Omental fat pad (tissue), 4 donors: ENCODE measurements around the gene SFT2D3. TPM values are rescaled to one million over a fixed set of nuclear protein-coding genes. Genes with fewer than 3 reads are reported as not detected.

Experiments
- ATAC-seq: fragments of 150-250 bp; one replicate; pipeline ENCODE4 v1.9.1; 2016; ENCODE audit warnings: mild to moderate bottlenecking, moderate library complexity; ENCODE audit not compliant: low FRiP score
- DNase-seq: peaks from one replicate; pipeline ENCODE4 v3.0.0-alpha.2; 2019; ENCODE audit warnings: low spot score
- CTCF ChIP-seq, 3 donors: fragments of 450-650 bp; IDR thresholded peaks; one replicate each; pipeline ENCODE4 v1.5.1; 2016 to 2017; ENCODE audit warnings: antibody characterized with exemption in 3 of 3, mild to moderate bottlenecking in 3 of 3, moderate library complexity in 2 of 3
- total RNA-seq, 4 donors: library from RNA; depleted of rRNA; stranded (reverse); fragments of >200 nt; gene quantifications; one replicate each; pipeline ENCODE4 v1.1.0, GENCODE V29; 2016

The SFT2D3 gene
- total RNA-seq, 4 donors from 2014 or later = 4.4 to 11.7 (median 5.1) TPM

GRCh38 chr2:127664895-127665225 is 36.4 kb upstream of the SFT2D3 start:
- no peak for TF ChIP-seq CTCF (IDR thresholded peaks at IDR 0.05)
- ATAC-seq (no peak), DNase-seq (no peak)

GRCh38 chr2:127665267-127665893 is 35.9 kb upstream of the SFT2D3 start:
- TF ChIP-seq CTCF (IDR thresholded peaks at IDR 0.05) = no peak
- DNase-seq (no peak), ATAC-seq (no peak)

GRCh38 chr2:127669056-127669455 is 32.2 kb upstream of the SFT2D3 start:
- DNase-seq (no peak), ATAC-seq (no peak)
- TF ChIP-seq CTCF (IDR thresholded peaks at IDR 0.05) = no peak

- ATAC-seq = no peak
- no peak for TF ChIP-seq CTCF (IDR thresholded peaks at IDR 0.05)
- DNase-seq = no peak
These were observed 31.0 kb upstream of the SFT2D3 start for GRCh38 chr2:127670055-127670956.

- no peak for DNase-seq
- no peak for TF ChIP-seq CTCF (IDR thresholded peaks at IDR 0.05)
These were observed 30.4 kb upstream of the SFT2D3 start for GRCh38 chr2:127670957-127671290.

GRCh38 chr2:127671557-127672302 is 29.6 kb upstream of the SFT2D3 start:
- no peak for DNase-seq
- ATAC-seq = no peak
- no peak for TF ChIP-seq CTCF (IDR thresholded peaks at IDR 0.05)

More at GRCh38 chr2:127670957-127671290, 30.4 kb upstream of the SFT2D3 start:
- no peak for ATAC-seq
